WTC11 (cell line): ENCODE measurements around the gene TTLL10. TPM values are rescaled to one million over a fixed set of nuclear protein-coding genes. Genes with fewer than 3 reads are reported as not detected.

ENCODE experiments used
- ATAC-seq: fragments of 200-7000 bp; cut with Tn5 transposase; 2 replicates; pipeline ENCODE4 v1.10.0; 2021; ENCODE audit warnings: mild to moderate bottlenecking, moderate library complexity
- CTCF ChIA-PET: fragments of 300-600 bp; sonication (Branson Sonifier 250); formaldehyde crosslinking; loops from one replicate; lab custom pipeline; 2021; ENCODE audit warnings: antibody characterized with exemption; lab: Charles Lee
- POLR2A ChIA-PET: fragments of 350-600 bp; sonication (Branson Sonifier 250); formaldehyde crosslinking; loops from one replicate; lab custom pipeline; 2021; ENCODE audit warnings: antibody characterized with exemption; lab: Charles Lee
- DNase-seq: peaks from one replicate; pipeline ENCODE4 v3.0.0; 2021; ENCODE audit warnings: low spot score
- H3K27ac Mint-ChIP-seq: 2 replicates; pipeline ENCODE4 v1.8.0; 2021; ENCODE audit warnings: mixed read lengths
- H3K27me3 Mint-ChIP-seq: 2 replicates; pipeline ENCODE4 v1.8.0; 2021; ENCODE audit warnings: low read depth, mild to moderate bottlenecking, moderate library complexity, mixed read lengths
- H3K36me3 Mint-ChIP-seq: 2 replicates; pipeline ENCODE4 v1.8.0; 2021; ENCODE audit warnings: mixed read lengths
- H3K4me1 Mint-ChIP-seq: 2 replicates; pipeline ENCODE4 v1.8.0; 2022; ENCODE audit warnings: mixed read lengths
- H3K4me3 Mint-ChIP-seq: 2 replicates; pipeline ENCODE4 v1.8.0; 2021; ENCODE audit warnings: mild to moderate bottlenecking, moderate library complexity, mixed read lengths
- H3K9me3 Mint-ChIP-seq: 2 replicates; pipeline ENCODE4 v1.8.0; 2021; ENCODE audit warnings: mixed read lengths
- CBFB ChIP-seq: sonication (generic); formaldehyde crosslinking; IDR thresholded peaks from 2 replicates; pipeline ENCODE4 v1.8.1; 2022; ENCODE audit warnings: mild to moderate bottlenecking, low read depth, missing genetic modification reagents
- ESRRA ChIP-seq: sonication (generic); formaldehyde crosslinking; IDR thresholded peaks from 2 replicates; pipeline ENCODE4 v1.8.1; 2022; ENCODE audit warnings: mild to moderate bottlenecking, missing genetic modification reagents, borderline replicate concordance
- ETV6 ChIP-seq: sonication (generic); formaldehyde crosslinking; IDR thresholded peaks from 2 replicates; pipeline ENCODE4 v1.8.1; 2022; ENCODE audit warnings: mild to moderate bottlenecking, missing genetic modification reagents
- FOXK1 ChIP-seq: sonication (generic); formaldehyde crosslinking; IDR thresholded peaks from 2 replicates; pipeline ENCODE4 v1.8.0; 2022; ENCODE audit warnings: mild to moderate bottlenecking, moderate library complexity, missing genetic modification reagents
- GABPB1 ChIP-seq: sonication (generic); formaldehyde crosslinking; IDR thresholded peaks from 2 replicates; pipeline ENCODE4 v1.8.1; 2023; ENCODE audit warnings: mild to moderate bottlenecking, missing genetic modification reagents
- HMGA2 ChIP-seq: fragments of 250-450 bp; sonication (Bioruptor Pico); IDR thresholded peaks from 2 replicates; pipeline ENCODE4 v1.4.0; 2021; ENCODE audit warnings: mild to moderate bottlenecking, moderate library complexity
- KAT7 ChIP-seq: sonication (generic); formaldehyde crosslinking; IDR thresholded peaks from 2 replicates; pipeline ENCODE4 v1.8.1; 2023; ENCODE audit warnings: missing genetic modification reagents, mild to moderate bottlenecking, borderline replicate concordance
- MYBL2 ChIP-seq: sonication (generic); formaldehyde crosslinking; IDR thresholded peaks from 2 replicates; pipeline ENCODE4 v1.8.1; 2023; ENCODE audit warnings: mild to moderate bottlenecking, moderate library complexity, missing genetic modification reagents
- NFE2L1 ChIP-seq: sonication (generic); formaldehyde crosslinking; IDR thresholded peaks from 2 replicates; pipeline ENCODE4 v1.8.1; 2023; ENCODE audit warnings: missing genetic modification reagents
- NFYB ChIP-seq: sonication (generic); formaldehyde crosslinking; conservative IDR thresholded peaks from 2 replicates; pipeline ENCODE4 v1.8.0; 2022; ENCODE audit warnings: low read depth, missing genetic modification reagents
- NR3C1 ChIP-seq: sonication (generic); formaldehyde crosslinking; conservative IDR thresholded peaks from 2 replicates; pipeline ENCODE4 v1.8.1; 2023; ENCODE audit warnings: low read depth, mild to moderate bottlenecking, missing genetic modification reagents
- RELA ChIP-seq: sonication (generic); formaldehyde crosslinking; IDR thresholded peaks from 2 replicates; pipeline ENCODE4 v1.8.1; 2022; ENCODE audit warnings: missing genetic modification reagents, mild to moderate bottlenecking, borderline replicate concordance
- SOX15 ChIP-seq: fragments of 250-450 bp; sonication (Bioruptor Pico); IDR thresholded peaks from 2 replicates; pipeline ENCODE4 v1.9.0; 2021; ENCODE audit warnings: mild to moderate bottlenecking
- TCF7 ChIP-seq: sonication (generic); formaldehyde crosslinking; IDR thresholded peaks from 2 replicates; pipeline ENCODE4 v1.8.0; 2022; ENCODE audit warnings: mild to moderate bottlenecking, low read depth, missing genetic modification reagents, moderate library complexity
- TEAD4 ChIP-seq: sonication (generic); formaldehyde crosslinking; IDR thresholded peaks from 2 replicates; pipeline ENCODE4 v1.8.0; 2022; ENCODE audit warnings: mild to moderate bottlenecking, missing genetic modification reagents
- ZNF219 ChIP-seq: sonication (generic); formaldehyde crosslinking; IDR thresholded peaks from 2 replicates; pipeline ENCODE4 v1.8.0; 2023; ENCODE audit warnings: missing genetic modification reagents, mild to moderate bottlenecking, borderline replicate concordance
- total RNA-seq: library from RNA; stranded (reverse); gene quantifications from 3 replicates; pipeline ENCODE4 v1.2.3, GENCODE V29; 2021
- TF ChIP-seq, protein P1 (sequence below): fragments of 250-450 bp; sonication (Bioruptor Pico); IDR thresholded peaks from 2 replicates; pipeline ENCODE4 v1.9.0; 2021; ENCODE audit warnings: mild to moderate bottlenecking
- TF ChIP-seq, protein P2 (sequence below): sonication (generic); formaldehyde crosslinking; IDR thresholded peaks from 2 replicates; pipeline ENCODE4 v1.8.0; 2022; ENCODE audit warnings: mild to moderate bottlenecking, missing genetic modification reagents
- TF ChIP-seq, protein P3 (sequence below): sonication (generic); formaldehyde crosslinking; conservative IDR thresholded peaks from 2 replicates; pipeline ENCODE4 v1.8.1; 2022; ENCODE audit warnings: mild to moderate bottlenecking, missing genetic modification reagents
- TF ChIP-seq, protein P4 (sequence below): fragments of 250-450 bp; sonication (Bioruptor Pico); IDR thresholded peaks from 2 replicates; pipeline ENCODE4 v2.1.2; 2022; ENCODE audit warnings: mild to moderate bottlenecking, moderate library complexity
- TF ChIP-seq, protein P5 (sequence below): sonication (generic); formaldehyde crosslinking; IDR thresholded peaks from 2 replicates; pipeline ENCODE4 v1.8.0; 2022; ENCODE audit warnings: mild to moderate bottlenecking, missing genetic modification reagents

Gene TTLL10
- total RNA-seq, 1 experiment from 2014 or later, result 1.1 TPM

DNA sequence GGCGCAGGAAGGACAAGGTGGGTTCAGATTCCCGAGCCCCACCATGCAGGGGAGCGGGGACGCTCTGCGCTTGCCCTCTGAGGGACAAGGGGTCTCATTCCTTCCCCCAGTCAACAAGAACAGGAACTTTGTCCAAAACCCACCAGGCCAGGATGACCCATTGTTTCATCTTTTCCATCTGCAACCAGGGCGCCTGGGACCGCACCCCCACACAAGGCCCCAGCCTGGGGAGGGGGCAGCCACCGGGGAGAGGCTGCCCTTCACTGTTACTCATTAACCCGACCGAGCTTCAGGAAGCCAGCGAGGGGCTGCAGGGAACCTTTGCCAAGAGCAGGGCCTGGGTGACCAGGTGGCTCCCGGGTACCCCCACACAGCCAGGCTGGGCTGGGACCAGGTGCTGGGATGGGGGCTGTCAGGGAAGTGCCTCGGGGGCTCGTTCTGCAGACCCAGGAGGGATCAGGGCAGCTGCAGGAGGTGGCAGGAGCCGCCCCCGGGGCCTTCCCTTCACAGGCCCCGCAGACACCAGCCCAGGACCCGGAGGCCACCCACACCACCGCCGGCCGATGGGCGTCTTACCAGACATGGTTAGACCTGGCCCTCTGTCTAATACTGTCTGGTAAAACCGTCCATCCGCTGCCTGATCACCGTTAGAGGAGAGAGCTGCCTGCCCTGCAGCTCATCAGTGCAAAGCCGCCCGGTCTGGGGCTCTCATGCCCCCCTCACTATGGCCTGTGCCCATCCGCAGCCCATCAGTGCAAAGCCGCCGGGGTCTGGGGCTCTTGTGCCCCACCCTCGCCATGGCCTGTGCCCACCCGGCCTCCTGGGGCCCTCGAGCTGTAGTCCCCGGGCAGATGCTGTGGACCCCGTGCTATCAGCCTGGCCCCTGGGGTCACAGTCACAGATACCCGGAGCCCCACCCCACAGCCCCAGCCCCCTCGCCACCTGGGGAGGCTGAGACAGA, 4.9 kb upstream of the TTLL10 start (continued):
- no peak for TF ChIP-seq TCF7

DNA sequence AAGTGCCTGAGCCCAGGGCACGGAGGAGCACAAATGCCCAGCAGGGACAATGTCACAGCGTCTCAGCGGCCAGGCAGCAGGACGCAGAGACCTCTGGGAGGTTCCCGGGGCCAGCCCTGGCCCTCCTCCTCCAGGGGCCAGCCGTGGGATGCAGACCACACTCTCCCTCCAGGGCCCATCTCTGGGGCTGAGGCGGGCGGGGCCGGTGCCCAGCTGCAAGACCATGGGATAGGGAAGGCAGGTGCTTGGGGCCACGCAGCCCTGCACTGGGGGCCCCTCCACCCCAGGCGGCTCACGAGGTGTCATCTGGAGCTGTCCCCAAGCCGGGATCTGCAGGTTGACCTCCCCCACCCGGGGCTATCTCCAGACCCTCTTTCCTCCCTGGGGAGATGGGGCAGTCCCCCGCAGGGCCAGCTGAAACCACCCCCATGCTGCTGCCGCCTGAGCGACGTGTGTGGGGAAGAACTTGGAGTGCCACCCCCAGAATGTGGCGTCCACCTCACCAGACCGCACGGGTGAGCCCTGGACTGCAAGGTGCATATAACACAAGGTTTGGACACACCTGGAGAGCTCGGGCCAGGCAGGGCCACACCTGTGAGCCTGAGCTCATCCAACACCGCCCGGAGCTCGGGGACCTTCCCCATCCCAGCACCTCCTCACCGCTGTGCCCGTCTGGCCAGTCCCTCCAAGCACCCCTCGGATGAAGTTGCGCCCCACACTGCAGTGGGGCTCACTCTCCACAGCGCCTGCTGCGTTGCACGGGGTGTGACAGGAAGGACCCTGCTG, 4.1 kb upstream of the TTLL10 start:
- ATAC-seq (no peak), DNase-seq (peak; percentile 13)
- Mint-ChIP-seq H3K36me3 (no peaks in the 10 kb centered on the region), H3K4me1 (peaks cover 7% of the 10 kb centered on the region; the same call in 1 of the 2 replicates), H3K4me3 (no peak overlapping the region), H3K27ac (no peak overlapping the region), H3K27me3 (peaks cover 5% of the 10 kb centered on the region), H3K9me3 (no peaks in the 10 kb centered on the region)
- CTCF ChIA-PET, result interaction anchor here (1.1 to 1.2 kb wide), 2 partner anchors 12 to 47 kb away, joined by 4 to 5 read pairs; no protein-coding TSS in a partner anchor
- TF ChIP-seq ESRRA (CRISPR knock-in tag), result no peak
- no peak for TF ChIP-seq TEAD4 (CRISPR knock-in tag)
- TF ChIP-seq, protein P1, sequence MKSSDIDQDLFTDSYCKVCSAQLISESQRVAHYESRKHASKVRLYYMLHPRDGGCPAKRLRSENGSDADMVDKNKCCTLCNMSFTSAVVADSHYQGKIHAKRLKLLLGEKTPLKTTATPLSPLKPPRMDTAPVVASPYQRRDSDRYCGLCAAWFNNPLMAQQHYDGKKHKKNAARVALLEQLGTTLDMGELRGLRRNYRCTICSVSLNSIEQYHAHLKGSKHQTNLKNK (CRISPR knock-in tag), result no peak
- TF ChIP-seq, protein P2, sequence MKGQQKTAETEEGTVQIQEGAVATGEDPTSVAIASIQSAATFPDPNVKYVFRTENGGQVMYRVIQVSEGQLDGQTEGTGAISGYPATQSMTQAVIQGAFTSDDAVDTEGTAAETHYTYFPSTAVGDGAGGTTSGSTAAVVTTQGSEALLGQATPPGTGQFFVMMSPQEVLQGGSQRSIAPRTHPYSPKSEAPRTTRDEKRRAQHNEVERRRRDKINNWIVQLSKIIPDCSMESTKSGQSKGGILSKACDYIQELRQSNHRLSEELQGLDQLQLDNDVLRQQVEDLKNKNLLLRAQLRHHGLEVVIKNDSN (CRISPR knock-in tag), result no peak
- TF ChIP-seq, protein P3, sequence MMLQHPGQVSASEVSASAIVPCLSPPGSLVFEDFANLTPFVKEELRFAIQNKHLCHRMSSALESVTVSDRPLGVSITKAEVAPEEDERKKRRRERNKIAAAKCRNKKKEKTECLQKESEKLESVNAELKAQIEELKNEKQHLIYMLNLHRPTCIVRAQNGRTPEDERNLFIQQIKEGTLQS, result no peak
- TF ChIP-seq HMGA2 (CRISPR knock-in tag), result no peak
- no peak for TF ChIP-seq MYBL2 (CRISPR knock-in tag)
- TF ChIP-seq NR3C1, result no peak
- no peak for TF ChIP-seq GABPB1 (CRISPR knock-in tag)
- TF ChIP-seq KAT7 (CRISPR knock-in tag), result no peak
- TF ChIP-seq ETV6 (CRISPR knock-in tag), result no peak
- TF ChIP-seq SOX15 (CRISPR knock-in tag), result no peak
- no peak for TF ChIP-seq NFYB (CRISPR knock-in tag)
- no peak for TF ChIP-seq FOXK1 (CRISPR knock-in tag)
- TF ChIP-seq, protein P4, sequence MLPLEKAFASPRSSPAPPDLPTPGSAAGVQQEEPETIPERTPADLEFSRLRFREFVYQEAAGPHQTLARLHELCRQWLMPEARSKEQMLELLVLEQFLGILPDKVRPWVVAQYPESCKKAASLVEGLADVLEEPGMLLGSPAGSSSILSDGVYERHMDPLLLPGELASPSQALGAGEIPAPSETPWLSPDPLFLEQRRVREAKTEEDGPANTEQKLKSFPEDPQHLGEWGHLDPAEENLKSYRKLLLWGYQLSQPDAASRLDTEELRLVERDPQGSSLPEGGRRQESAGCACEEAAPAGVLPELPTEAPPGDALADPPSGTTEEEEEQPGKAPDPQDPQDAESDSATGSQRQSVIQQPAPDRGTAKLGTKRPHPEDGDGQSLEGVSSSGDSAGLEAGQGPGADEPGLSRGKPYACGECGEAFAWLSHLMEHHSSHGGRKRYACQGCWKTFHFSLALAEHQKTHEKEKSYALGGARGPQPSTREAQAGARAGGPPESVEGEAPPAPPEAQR (CRISPR knock-in tag), result no peak
- TF ChIP-seq ZNF219 (CRISPR knock-in tag), result no peak
- TF ChIP-seq, protein P5, sequence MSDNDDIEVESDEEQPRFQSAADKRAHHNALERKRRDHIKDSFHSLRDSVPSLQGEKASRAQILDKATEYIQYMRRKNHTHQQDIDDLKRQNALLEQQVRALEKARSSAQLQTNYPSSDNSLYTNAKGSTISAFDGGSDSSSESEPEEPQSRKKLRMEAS (CRISPR knock-in tag), result no peak
- no peak for TF ChIP-seq CBFB (CRISPR knock-in tag)
- no peak for TF ChIP-seq NFE2L1 (CRISPR knock-in tag)
- no peak for TF ChIP-seq RELA (CRISPR knock-in tag)
- POLR2A ChIA-PET, result no interaction called here
